IPS DF 4.7 (cell line): Measurements from ENCODE around the gene EIF4G2.

Source experiments
- DNase-seq: peaks from one replicate; pipeline ENCODE4 v3.0.0-alpha.2; 2013; ENCODE audit warnings: low spot score; ENCODE audit errors: extremely low read depth

EIF4G2 gene

GRCh38 chr11:10777393-10777793 is 31.3 kb downstream of the EIF4G2 start:
- DNase-seq: no peak

GRCh38 chr11:10774811-10775210 is 33.9 kb downstream of the EIF4G2 start:
- no peak for DNase-seq

- DNase-seq: no peak
Observed at GRCh38 chr11:10771457-10771856, 37.3 kb downstream of the EIF4G2 start.

- no peak for DNase-seq
Observed at GRCh38 chr11:10770626-10771254, 38.0 kb downstream of the EIF4G2 start.

GRCh38 chr11:10764412-10764811 is 44.3 kb downstream of the EIF4G2 start:
- no peak for DNase-seq

GRCh38 chr11:10763766-10764165 is 45.0 kb downstream of the EIF4G2 start:
- DNase-seq: no peak

GRCh38 chr11:10762913-10763421 is 45.8 kb downstream of the EIF4G2 start:
- no peak for DNase-seq

- DNase-seq: no peak
Observed at GRCh38 chr11:10762185-10762584, 46.5 kb downstream of the EIF4G2 start.

GRCh38 chr11:10761085-10761698 is 47.5 kb downstream of the EIF4G2 start:
- no peak for DNase-seq

- no peak for DNase-seq
Observed at GRCh38 chr11:10758957-10759356, 49.8 kb downstream of the EIF4G2 start.

- DNase-seq: no peak
Observed at GRCh38 chr11:10752486-10752885, 56.2 kb downstream of the EIF4G2 start.

GRCh38 chr11:10752061-10752460 is 56.7 kb downstream of the EIF4G2 start:
- DNase-seq: no peak

GRCh38 chr11:10751581-10751940 is 57.2 kb downstream of the EIF4G2 start:
- DNase-seq: no peak

GRCh38 chr11:10750838-10751580 is 57.7 kb downstream of the EIF4G2 start, which contains the start of gene CTR9:
TSS of gene CTR9 (plus strand) at chr11:10751246. CDS start at chr11:10751413, 167 bp downstream.
- DNase-seq: peak; percentile 68

GRCh38 chr11:10749476-10749875 is 59.2 kb downstream of the EIF4G2 start:
- no peak for DNase-seq

- no peak for DNase-seq
Observed at GRCh38 chr11:10747733-10748132, 61.0 kb downstream of the EIF4G2 start.
